ENCODE measurements around the gene FBLN5.
"Not testable (repeated sequence)": the region's sequence is repeated elsewhere in the genome, so short reads cannot be mapped to it uniquely, and the experiment has no call there.

FBLN5 gene

DNA sequence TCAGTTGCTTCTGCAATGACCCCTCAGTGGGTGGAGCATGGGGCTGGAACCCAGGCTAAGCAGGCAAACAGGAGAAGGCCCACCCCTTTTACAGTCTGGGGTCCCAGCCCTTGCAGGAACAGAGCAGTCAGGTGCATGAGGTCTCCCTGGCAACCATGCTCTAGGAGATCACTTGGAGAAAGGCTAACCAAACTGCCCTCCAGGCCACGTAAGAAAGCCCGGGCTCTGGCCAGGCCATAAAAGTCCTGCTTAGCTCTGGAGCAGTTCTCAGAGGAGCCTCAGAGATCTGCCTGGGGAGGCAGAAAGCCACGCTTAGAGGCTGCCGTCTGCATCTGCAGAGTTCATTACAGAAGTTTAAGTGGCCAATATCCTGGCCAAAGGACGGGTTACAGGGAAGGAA, 65.1 kb downstream of the FBLN5 start:
- DNase-seq: no peak

DNA sequence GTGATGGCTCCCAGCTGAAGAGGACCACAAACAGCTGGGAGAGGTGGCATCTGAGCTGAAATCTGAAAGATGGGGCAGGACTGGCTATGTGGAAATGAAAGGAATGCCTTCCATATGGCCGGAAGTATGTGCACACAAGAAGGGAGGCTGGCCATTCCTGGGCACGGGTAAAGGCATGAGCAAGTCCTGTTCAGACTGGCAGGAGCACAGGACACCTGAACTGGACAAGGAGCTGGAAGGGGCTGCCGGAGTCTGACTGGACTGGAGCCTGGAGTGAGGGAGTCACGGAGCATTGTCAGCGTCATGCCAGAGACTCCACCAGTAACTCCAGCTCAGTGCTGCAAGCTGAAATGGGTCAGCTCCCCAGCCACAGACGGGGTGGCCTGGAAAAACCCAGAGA, 68.3 kb downstream of the FBLN5 start:
- DNase-seq: no peak

DNA sequence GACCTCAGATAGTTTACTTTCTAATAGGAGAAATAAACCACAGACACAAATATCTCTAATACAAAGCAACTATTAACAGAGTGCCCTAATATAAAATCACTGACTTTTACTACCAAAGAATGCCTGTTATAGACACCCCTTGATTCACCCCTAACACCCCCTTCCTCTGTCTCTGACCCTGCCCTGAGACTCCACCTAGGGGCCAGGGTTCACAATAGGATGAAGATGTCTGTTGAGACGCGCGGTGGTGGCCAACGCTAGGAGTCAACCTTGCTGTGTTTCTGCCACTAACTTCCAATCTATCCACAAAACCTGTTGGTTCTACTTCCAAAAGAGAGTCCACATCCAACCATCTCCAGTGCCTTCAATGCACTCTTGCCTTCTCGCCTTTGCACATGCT, 69.2 kb downstream of the FBLN5 start:
- DNase-seq: no peak

DNA sequence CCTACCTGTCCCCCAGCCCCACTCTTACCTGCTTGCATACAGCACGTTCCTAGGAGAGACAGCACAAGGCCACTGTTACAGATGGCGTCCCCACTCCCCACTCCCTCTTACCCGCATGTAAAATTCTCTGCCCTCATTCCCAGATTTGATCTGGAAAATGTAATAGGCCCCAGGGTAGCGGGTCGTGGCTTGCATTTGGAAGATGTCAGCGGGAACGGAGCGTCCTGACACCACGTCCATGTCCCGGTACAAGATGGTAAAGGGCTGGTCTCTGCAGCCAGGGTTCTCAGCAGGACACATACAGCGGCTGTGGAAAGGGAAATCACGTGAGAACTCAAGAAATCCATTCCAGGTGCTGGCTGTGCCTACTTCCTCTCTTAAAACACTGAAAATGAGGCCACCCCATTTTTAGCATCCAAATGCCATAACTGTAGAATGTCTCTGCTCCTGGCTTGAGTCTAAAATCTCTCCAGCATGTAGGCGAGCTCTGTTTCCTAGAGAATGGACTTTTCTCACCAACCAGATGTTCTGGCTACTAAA, 70.0 kb downstream of the FBLN5 start:
- DNase-seq: no peak

DNA sequence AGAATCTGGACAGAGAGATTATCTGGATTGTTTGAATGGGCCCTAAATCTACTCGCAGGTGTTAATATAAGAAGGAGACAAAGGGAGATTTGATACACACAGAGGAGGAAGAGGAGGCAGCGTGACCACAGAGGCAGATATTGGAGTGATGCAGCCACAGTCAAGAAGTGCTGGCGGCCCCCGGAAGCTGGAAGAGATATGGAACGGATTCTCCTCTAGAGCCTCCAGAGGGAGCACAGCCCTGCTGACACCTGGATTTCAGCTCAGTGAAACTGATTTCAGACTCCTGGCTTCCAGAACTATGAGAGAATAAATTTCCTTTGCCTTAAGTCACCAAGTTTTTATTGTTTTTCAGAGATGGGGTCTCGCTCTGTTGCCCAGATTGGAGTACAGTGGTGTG, 71.0 kb downstream of the FBLN5 start:
- DNase-seq: no peak

DNA sequence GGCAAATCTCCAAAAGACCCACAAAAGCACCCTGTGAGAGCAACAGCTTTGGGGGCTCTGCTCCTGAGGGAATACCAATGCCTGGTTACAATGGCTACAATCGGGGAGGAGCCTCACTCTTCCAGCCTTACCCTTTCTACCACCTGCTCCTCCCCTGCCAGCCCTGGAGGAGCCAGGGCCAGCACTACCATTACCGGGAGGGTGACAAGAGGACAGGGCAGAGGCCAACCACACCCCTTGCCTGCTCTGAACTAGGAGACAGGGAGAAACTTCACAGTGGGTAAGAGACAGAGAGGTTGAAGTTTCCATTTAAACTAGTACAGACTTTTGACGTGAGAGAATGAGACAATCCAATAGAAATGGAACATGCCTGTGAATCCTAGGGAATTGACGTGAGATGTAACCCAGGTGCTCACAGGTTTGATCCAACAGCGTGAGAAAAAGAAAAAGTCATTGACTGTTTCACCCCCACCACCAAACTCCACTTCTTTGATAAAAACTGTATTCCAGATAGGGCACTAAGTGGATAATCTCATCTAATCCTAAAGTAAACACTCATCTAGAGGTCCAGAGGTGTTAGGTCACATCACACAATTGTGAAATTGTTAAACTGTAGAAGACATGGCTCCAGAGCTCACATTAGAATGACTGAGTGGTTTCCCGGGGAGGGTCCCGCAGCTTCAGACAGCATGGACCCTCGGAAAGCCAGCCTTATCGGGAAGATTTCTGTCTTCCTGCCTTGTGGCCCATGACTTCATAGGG, 71.8 kb downstream of the FBLN5 start:
- no peak for DNase-seq

DNA sequence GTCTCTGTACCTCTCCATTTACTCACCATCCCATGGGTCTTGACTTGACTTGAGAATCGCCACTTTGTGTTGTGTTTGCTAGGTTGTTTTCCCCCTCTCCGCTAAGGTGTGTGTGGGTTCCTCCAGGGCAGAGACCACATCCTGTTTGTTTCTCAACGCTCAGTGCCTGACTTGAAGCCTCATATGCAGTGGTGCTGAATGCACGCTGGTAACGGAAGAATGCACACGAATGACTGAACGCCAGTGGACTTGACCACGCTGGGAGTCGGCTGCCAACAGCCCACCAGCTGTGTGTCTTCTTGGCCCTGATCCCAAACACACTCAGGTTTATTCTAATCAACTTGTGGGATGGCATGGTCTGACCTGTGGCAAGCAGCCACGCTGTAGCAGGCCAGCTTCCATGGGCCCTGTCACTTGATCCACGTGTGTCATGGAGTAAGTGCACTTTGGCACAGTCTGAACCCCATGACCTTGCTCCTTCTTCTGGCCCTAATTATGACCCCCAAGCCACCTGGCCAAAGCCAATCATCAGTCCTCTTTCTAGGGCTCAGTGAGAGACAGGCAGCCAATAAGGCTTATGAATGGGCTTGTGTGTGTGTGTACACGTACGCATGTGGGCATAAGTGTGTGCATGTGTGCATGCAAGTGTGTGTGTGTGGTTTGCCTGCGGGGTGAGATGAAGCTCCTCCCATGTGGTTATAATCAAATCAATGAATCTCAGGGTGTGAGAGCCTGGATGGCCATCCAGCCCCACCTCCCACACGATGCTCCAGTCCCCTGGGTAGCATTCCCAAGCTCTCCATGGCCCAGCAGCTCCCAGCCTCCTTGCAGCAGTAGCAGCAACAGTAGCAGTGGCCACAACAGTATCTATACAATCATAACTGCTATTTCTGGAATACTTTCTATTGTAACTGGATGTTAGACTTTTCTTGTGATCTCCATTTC, 73.8 kb downstream of the FBLN5 start:
- peak; percentile 22 for DNase-seq

DNA sequence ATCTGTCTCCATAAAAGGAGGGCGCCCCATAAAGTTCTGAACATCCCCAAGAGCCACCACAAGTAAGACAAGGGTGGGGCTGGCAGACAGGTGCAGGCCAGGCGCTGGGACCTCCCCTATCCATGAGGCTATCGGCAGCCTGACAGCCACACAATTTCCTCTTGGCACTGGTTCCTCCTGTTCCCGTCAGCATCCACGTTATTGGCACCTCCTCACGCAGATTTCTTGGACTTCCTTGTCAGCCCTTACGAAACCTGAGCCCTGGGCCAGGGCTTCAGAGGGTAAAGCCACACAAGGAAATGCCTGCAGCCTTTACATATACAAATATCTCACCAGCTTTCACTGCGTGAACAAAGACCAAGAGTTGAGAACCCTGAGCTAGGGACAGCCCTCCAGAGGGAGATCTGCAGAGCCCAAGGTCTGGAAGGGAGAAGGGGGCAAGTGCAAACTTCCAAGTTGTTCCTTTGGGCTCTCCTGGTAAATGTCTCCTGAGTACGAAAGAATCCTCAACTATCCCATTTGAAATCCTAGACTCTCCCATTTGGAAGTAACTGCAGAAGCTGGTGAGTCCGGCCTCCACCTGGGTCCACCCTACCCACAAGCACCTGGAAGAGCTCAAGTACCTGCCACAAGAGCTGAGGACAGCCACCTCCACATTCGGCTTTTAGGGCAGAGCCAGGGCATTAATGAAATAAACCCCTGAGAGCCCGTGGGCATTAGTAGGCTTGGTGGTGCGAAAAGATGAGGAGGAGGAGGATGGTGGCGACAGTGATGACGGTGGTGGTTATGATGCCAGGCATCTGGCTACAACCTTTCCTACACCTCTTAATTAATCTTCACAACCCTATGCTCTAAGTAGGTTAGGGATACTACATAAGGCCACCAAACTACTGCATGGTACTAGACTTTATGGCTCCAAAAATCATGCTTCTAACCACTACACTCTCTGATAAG, 74.7 kb downstream of the FBLN5 start:
- DNase-seq: peak; percentile 73

DNA sequence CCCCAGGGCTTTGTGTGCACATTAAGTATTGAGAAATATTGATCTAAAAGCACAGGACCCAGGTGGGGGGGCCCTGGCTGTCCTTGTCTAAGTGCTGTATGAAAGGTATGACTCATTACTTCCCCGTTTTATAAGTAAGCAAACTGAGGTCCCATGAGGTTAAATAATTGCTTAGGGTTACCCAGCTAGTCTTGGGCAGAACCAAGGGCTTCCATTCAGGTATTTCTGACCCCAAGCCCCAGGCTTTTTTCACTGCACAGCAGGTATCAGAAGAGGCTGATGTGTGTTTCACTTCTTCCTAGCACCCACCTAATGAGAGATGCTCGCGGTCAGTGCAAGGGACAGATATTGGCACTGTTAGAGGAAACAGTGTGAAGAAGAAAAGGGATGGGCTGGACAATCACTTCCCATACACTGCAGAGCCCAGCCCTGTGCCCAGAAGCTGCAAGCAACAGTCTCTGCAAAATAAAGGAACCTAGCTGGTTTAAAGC, 75.4 kb downstream of the FBLN5 start:
- peak; percentile 36 for DNase-seq

DNA sequence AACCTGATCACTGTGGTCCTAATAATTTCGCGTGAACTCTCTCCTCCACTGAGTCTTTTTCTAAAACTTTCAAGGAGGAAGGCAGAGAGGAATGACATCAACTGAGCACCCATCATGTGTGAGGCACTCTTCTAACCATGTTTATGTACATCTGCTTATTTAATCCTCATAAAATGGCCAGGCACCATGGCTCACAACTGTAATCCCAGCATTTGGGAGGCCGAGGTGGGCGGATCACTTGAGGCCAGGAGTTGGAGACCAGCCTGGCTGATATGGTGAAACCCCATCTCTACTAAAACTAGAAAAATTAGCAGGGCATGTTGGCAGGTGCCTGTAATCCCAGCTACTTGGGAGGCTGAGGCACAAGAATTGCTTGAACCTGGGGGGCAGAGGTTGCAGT, 76.1 kb downstream of the FBLN5 start:
- not testable (repeated sequence) for DNase-seq

DNA sequence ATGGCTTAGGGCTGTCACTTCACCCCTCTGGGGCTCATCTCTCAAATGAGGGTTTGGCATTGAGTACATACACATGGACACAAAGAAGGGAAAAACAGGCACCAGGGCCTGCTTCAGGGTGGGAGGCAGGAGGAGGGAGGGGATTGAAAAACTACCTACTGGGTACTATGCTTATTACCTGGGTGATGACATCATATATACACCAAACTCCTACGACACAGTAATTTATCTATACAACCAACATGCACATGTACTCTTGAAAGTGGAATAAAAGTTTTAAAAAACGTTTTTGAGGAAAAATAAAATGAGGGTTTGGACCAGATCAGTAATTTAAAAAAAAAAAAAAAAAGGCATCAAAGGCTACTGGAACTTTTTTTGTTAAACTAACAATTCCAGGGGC, 76.6 kb downstream of the FBLN5 start:
- no peak for DNase-seq

DNA sequence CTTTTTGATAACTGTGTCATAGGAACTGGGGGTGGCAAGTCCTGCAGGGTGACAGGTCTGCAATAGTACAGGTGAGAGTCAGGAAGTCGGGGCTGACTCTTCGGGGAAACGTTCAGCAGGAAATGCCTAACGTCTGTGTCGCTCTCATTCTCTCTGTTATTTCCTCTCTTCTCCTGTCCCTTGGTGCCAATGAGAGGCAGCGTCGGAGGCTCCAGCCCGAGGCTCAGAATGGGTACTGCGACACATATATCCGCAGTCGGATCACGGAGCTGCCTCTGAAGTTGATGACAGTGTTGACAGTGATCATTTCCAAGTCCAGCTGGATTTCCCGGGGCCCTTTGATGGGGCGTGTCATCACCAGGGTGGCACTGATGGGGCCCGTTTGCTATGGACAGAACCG, 77.5 kb downstream of the FBLN5 start:
- DNase-seq: peak; percentile 50

DNA sequence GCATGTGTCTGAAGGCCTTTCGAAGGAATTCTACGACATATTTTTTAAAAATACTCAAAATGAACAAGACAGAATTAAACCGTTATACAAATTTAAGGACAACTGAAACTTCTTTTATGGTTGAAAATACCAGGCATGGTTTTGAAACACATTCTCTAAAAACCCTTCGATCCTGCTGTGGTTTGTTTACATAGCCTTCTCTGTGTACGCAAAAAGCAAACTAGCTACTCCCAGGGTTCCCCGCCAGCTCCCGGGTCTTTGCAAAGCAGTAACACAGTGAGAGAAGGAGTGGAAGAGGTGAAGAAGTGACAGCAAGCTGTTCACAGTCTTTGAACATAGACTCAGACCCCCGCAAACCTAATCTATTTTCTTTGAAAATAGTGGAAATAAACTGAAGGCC, 77.9 kb downstream of the FBLN5 start:
- DNase-seq: no peak

DNA sequence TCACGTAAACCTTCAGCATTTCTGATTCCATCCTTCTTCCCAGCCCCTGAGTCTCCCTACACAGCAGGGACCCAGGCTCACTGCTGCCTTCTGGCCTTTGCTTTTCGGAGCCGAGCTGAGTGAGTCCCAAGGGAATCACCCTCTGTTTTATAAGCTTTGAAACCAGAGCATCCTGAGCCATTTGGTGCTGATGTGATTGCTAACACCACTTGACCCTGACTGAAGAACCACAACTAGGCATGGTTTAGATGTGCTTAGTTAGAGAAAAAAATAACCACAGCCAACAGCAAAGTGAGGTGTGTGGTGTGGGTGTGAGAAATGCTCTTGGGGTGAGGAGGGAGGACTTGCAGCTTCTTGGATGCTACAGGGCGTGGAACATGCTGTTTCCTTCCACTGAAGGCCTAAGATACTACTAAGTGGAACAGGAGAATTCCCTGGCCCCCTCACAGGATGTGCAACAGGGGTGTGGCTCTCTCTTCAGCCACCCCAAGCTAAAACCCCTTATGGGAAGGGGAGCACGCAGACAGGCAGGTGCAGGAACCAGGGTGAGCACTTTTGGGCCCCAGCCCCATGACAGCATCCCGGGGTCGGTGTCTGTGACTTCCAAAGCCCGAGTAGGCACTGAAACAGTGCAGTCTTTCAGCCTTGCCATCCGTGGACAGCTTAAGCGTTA, 80.0 kb downstream of the FBLN5 start, which contains the start of gene TC2N:
Gene TC2N, minus strand, starts transcription at position 221 of the 673 bp plus-strand sequence. CDS start 53,767 bp downstream, outside the sequence.
- DNase-seq: peak; percentile 44

DNA sequence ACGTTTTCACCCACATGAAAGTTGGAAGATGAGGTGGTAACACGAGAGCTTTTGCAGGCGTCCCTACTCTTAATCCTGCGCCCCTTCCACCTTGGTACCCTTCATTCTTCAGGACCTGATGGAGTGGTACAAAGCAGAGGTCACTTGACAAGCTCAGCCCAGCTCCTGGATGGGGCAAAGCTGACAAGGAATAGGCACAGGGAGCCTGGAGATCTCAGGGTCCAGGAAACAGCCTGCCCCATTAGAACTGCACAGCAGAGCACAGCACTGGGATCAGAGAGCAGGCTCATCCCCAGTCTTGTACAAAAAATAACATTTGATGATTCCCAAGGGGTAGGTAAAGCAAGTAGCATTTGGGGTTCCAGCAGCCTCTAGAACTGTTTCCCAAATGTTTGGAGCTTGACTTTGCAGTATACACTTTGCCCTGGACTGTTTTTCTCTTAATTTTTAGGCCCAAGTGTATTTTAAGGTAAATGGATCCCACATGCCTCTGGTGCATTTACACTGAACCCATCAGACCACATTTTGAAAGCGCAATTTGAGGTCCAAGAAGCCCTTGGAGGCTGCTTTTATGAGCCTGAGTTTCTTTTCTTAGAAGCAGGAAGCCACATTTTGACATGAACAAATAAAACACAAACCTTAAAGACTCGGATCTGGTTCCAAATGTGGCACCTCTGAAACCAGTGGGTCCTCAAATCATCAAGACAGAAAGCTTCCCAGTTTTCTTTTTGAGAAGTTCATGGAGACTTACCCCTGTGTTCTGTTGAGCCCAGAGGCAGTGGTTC, 80.8 kb downstream of the FBLN5 start:
- no peak for DNase-seq

DNA sequence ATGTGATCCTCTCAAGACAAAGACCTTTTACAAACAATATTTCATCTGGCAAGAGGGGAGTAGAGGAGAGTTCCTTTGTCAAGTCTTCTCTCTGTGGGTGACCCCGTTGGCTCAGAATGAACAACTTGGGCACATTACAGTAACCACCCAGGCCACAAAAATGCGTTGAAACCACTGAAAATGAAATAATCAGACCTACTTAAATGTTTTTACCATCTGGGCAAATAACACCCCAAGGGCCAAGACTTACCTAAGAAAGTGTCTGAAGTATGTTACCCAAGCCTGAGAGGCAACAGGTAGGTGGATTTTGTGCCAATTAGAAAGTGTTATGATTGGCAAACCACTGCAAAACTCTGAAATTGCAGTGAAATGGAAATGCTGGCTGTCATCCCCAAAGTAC, 81.4 kb downstream of the FBLN5 start:
- DNase-seq: no peak

DNA sequence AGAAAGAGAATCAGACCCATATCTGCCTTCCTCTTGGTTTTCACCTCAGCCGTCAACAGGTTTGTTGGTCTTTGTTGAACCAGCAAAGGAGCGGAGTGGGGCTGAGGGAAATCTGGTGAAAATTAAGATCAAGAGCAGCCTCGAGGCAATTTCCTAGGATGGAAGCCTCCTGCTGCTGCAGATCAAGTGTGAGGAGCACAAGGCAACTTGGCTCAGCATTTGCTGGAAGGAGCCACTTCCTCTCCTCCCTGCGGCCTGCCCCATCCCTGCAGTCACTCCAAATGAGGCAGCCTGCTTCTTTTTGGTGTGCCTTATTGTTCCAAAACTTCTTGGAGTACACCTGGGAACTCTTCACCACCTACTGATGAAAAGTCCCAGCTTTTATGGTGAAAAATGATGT, 85.1 kb downstream of the FBLN5 start:
- no peak for DNase-seq

DNA sequence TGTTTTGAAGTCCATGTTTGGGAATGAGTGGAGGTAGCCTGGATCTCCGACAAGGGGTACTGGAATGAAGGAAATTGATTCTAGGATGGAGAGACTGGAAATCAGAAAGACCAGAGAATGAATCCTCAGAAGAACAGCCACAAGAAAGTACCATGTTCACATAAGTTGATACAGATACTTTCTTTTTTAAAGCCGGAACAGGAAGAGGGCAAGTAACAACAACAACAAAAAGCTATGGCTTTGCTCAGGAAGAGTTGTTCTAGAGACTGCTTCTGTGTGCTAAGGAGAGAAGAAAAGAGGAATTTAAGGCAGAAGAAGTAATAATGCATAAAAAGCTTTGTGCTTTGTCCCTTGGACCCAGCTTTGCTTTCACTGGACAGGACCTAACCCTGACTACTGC, 86.4 kb downstream of the FBLN5 start:
- DNase-seq: no peak

DNA sequence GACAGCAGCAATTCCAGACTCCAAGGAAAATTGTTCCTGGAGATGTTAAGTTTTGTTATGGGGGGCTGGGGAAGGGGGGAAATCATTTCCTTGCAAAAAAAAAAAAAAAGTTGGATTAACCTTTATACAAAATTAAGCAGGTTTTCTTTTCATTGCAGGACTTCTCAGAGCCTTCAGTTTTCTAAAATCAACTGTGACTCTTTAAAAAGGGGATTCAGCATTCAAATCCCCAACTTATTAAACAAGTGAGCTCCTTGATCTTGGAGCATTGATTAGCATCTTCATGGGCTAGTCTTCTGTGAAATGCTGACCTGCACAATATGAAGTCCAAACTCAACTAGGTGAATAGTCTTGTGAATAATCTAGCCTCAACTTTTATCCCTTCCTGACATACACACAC, 87.3 kb downstream of the FBLN5 start:
- no peak for DNase-seq

DNA sequence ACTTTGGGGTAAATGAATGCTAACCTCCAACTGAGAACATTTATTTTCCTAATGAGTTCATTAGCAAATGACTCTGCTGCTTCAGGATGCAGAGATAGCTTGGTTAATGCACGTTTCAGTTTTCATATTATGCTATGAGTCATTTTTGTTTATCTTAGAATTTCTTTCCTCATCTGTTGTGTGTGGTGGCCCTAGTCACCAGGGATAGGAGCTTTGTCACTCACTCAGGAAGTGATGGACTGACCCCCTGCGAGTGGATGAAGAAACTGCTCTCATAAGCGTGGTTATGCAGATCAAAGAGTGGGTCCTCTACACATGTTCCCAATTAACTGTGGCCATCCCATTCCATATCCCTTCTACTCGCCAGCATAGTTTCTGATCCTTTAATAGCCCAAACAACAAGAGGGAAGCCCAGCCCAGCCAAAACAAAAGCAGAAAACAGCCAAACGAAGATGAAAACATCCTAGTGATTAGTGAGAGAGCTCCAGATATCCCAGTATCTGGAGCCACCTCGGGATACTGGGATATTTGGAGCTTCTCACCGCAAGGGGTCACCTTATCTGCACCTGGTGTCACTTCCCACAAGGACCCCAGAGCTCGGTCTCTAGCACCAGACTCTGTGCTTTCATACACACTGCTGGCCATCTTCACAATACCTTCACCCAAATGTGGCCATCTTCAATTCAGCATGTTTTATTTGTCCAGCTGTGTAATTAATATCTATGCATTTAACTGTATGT, 88.8 kb downstream of the FBLN5 start:
- DNase-seq: peak; percentile 18
